ENCODE measurements around the gene SPTBN5. TPM values are rescaled to one million over a fixed set of nuclear protein-coding genes. Genes with fewer than 3 reads are reported as not detected.

The SPTBN5 gene
- polyA plus RNA-seq, 1 donor from 2014 or later = 0.01 TPM

DNA sequence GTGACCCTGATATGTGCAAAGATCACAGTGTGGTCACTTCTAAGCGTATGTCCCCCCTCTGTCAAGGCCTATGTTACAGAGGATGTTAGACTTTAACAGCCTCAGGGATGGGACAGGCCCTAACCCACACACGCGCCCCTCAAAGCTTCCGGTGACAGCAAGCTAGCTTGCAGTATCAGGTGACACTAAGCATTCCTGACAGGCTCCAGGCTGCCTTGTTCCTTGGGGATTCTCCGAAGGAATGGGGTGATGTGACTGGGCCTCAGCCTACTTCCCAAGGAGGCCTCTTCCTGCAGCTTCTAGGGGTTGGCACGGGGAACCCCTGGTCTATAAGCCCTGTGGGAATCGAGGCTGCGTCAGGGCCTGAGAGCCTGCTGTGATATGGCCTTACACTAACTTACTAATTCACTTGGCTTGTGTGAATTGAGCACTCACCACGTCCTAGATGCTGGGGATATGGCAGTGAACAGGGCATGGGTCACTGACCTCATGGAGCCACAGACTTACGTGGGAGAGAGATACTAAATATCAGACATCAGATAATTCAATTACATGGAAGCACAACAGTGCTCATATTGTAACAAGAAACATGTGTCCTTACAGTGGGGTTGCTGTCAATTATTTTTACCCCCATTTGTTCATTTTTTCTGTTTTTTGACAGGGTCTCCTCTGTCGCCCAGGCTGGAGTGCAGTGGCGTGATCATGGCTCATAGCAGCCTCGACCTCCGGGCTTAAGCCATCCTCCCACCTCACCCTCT lies 11.4 kb upstream of the SPTBN5 start:
- Histone ChIP-seq H3F3A (ENCODE audit: insufficient read depth, low read length, poor library complexity, severe bottlenecking) (no peaks in the 10 kb centered on the region), H2AFZ (ENCODE audit: low read depth, low read length) (no peak overlapping the region), H3K36me3 (ENCODE audit: insufficient read depth, low read length) (no peaks in the 10 kb centered on the region), H3K4me2 (ENCODE audit: low read length) (no peak overlapping the region), H3K27ac (ENCODE audit: low read length) (no peak overlapping the region), H3K9me3 (ENCODE audit: low read length) (no peaks in the 10 kb centered on the region), H3K4me3 (ENCODE audit: low read length) (no peak overlapping the region), H3K9me2 (ENCODE audit: insufficient read depth, low read length) (no peaks in the 10 kb centered on the region), H4K20me1 (ENCODE audit: insufficient read depth) (no peaks in the 10 kb centered on the region), H3K79me2 (replicated peaks; ENCODE audit: insufficient read depth, low read length) (no peaks in the 10 kb centered on the region), H3K27me3 (ENCODE audit: insufficient read depth, low read depth, low read length) (no peaks in the 10 kb centered on the region), H3K9ac (ENCODE audit: low read length) (no peak overlapping the region)
- TF ChIP-seq EZH2 (IDR thresholded peaks at IDR 0.05; ENCODE audit: borderline replicate concordance, insufficient read depth, low read length, poor library complexity, severe bottlenecking) (no peak), MXI1 (conservative IDR thresholded peaks at IDR 0.05; ENCODE audit: poor library complexity, severe bottlenecking) (no peak), RAD21 (conservative IDR thresholded peaks at IDR 0.05) (no peak), POLR2AphosphoS5 (IDR thresholded peaks at IDR 0.05) (no peak), TAF1 (IDR thresholded peaks at IDR 0.05; ENCODE audit: low read depth) (no peak), SMC3 (conservative IDR thresholded peaks at IDR 0.05; ENCODE audit: poor library complexity) (no peak), EP300 (conservative IDR thresholded peaks at IDR 0.05; ENCODE audit: poor library complexity, severe bottlenecking) (no peak)
- TF ChIP-seq, protein P1, sequence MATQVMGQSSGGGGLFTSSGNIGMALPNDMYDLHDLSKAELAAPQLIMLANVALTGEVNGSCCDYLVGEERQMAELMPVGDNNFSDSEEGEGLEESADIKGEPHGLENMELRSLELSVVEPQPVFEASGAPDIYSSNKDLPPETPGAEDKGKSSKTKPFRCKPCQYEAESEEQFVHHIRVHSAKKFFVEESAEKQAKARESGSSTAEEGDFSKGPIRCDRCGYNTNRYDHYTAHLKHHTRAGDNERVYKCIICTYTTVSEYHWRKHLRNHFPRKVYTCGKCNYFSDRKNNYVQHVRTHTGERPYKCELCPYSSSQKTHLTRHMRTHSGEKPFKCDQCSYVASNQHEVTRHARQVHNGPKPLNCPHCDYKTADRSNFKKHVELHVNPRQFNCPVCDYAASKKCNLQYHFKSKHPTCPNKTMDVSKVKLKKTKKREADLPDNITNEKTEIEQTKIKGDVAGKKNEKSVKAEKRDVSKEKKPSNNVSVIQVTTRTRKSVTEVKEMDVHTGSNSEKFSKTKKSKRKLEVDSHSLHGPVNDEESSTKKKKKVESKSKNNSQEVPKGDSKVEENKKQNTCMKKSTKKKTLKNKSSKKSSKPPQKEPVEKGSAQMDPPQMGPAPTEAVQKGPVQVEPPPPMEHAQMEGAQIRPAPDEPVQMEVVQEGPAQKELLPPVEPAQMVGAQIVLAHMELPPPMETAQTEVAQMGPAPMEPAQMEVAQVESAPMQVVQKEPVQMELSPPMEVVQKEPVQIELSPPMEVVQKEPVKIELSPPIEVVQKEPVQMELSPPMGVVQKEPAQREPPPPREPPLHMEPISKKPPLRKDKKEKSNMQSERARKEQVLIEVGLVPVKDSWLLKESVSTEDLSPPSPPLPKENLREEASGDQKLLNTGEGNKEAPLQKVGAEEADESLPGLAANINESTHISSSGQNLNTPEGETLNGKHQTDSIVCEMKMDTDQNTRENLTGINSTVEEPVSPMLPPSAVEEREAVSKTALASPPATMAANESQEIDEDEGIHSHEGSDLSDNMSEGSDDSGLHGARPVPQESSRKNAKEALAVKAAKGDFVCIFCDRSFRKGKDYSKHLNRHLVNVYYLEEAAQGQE (IDR thresholded peaks at IDR 0.05; ENCODE audit: borderline replicate concordance) = no peak
- TF ChIP-seq, protein P2, sequence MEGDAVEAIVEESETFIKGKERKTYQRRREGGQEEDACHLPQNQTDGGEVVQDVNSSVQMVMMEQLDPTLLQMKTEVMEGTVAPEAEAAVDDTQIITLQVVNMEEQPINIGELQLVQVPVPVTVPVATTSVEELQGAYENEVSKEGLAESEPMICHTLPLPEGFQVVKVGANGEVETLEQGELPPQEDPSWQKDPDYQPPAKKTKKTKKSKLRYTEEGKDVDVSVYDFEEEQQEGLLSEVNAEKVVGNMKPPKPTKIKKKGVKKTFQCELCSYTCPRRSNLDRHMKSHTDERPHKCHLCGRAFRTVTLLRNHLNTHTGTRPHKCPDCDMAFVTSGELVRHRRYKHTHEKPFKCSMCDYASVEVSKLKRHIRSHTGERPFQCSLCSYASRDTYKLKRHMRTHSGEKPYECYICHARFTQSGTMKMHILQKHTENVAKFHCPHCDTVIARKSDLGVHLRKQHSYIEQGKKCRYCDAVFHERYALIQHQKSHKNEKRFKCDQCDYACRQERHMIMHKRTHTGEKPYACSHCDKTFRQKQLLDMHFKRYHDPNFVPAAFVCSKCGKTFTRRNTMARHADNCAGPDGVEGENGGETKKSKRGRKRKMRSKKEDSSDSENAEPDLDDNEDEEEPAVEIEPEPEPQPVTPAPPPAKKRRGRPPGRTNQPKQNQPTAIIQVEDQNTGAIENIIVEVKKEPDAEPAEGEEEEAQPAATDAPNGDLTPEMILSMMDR (IDR thresholded peaks at IDR 0.05; ENCODE audit: poor library complexity, severe bottlenecking) = no peak

DNA sequence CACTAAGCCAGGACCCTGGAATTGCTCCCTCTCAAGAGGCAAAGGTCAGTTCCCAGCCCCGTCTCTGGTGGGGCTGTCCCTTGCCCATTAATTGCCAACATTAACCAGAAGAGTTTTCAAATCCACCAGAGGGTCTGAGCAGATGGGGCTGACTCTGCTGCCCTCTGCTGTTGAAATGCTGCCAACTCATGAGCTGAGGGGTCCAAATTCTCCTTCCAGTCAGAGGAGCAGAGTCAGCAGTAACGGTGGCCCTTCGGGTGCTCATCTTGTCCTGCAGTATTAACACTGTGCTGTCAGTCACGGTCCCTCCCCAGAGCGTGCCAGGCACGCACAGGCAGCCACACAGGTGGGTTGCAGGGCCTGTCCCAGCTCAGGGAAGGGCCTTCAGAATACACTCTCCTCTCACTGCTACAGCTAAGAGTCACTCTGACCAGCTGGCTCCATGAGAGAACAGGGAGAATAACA lies 10.7 kb upstream of the SPTBN5 start:
- TF ChIP-seq RAD21 (conservative IDR thresholded peaks at IDR 0.05) (peak; percentile 92), EZH2 (IDR thresholded peaks at IDR 0.05; ENCODE audit: borderline replicate concordance, insufficient read depth, low read length, poor library complexity, severe bottlenecking) (no peak), MXI1 (conservative IDR thresholded peaks at IDR 0.05; ENCODE audit: poor library complexity, severe bottlenecking) (no peak), EP300 (conservative IDR thresholded peaks at IDR 0.05; ENCODE audit: poor library complexity, severe bottlenecking) (no peak), SMC3 (conservative IDR thresholded peaks at IDR 0.05; ENCODE audit: poor library complexity) (peak; percentile 94), TAF1 (IDR thresholded peaks at IDR 0.05; ENCODE audit: low read depth) (no peak), POLR2AphosphoS5 (IDR thresholded peaks at IDR 0.05) (no peak)
- TF ChIP-seq, protein P2 (IDR thresholded peaks at IDR 0.05; ENCODE audit: poor library complexity, severe bottlenecking) = peak; percentile 94
- TF ChIP-seq, protein P1 (IDR thresholded peaks at IDR 0.05; ENCODE audit: borderline replicate concordance) = no peak
- Histone ChIP-seq H3K9ac (ENCODE audit: low read length) (no peak overlapping the region), H3K4me3 (ENCODE audit: low read length) (no peak overlapping the region), H3K9me2 (ENCODE audit: insufficient read depth, low read length) (no peaks in the 10 kb centered on the region), H3K27ac (ENCODE audit: low read length) (no peak overlapping the region), H3K27me3 (ENCODE audit: insufficient read depth, low read depth, low read length) (no peaks in the 10 kb centered on the region), H2AFZ (ENCODE audit: low read depth, low read length) (no peak overlapping the region), H3K79me2 (replicated peaks; ENCODE audit: insufficient read depth, low read length) (no peaks in the 10 kb centered on the region), H4K20me1 (ENCODE audit: insufficient read depth) (no peaks in the 10 kb centered on the region), H3K4me2 (ENCODE audit: low read length) (no peak overlapping the region), H3K9me3 (ENCODE audit: low read length) (no peaks in the 10 kb centered on the region), H3K36me3 (ENCODE audit: insufficient read depth, low read length) (no peaks in the 10 kb centered on the region), H3F3A (ENCODE audit: insufficient read depth, low read length, poor library complexity, severe bottlenecking) (no peaks in the 10 kb centered on the region)
